Loucy (cell line): ENCODE results near the gene ERVW-1.

ENCODE experiments used
- CTCF ChIP-seq: fragments of 200-600 bp; sonication (generic); conservative IDR thresholded peaks from 2 replicates; pipeline ENCODE4 v1.5.1; 2014; ENCODE audit warnings: mild to moderate bottlenecking, antibody characterized with exemption, low read length
- EZH2phosphoT487 ChIP-seq: fragments of 200-600 bp; IDR thresholded peaks from 2 replicates; pipeline ENCODE4 v1.6.1; 2018; ENCODE audit warnings: antibody characterized with exemption, mild to moderate bottlenecking, moderate library complexity, borderline replicate concordance

GRCh38 chr7:92496876-92497275, 19.1 kb upstream of the ERVW-1 start:
- TF ChIP-seq CTCF: no peak
- no peak for TF ChIP-seq EZH2phosphoT487
